ENCODE results near the gene KIF4A.
"Not testable (repeated sequence)": the region's sequence is repeated elsewhere in the genome, so short reads cannot be mapped to it uniquely, and the experiment has no call there.

DNA sequence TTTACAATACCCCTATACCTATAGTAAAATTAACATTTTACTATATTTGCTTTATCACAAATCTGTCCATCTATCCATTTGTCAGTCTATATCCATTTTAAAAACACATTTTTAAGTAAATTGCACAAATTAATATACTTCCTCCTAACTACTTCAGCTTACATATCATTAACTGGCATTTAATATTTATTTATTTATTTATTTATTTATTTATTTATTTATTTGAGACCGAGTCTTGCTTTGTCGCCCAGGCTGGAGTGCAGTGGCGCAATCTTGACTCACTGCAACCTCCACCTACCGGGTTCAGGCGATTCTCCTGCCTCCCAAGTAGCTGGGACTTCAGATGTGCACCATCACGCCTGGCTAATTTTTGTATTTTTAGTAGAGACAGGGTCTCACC, 33.7 kb downstream of the KIF4A start:
- not testable (repeated sequence) for TF ChIP-seq CTCF, POLR2A (IDR thresholded peaks at IDR 0.05)
